Astrocyte of the cerebellum (primary cell): ENCODE measurements around the gene OR2K2.

Experiments
- DNase-seq: peaks from one replicate; pipeline ENCODE4 v3.0.0-alpha.2; 2011; ENCODE audit warnings: low read depth
- H3K4me3 ChIP-seq: 2 replicates; pipeline ENCODE4 v1.5.1; 2011; ENCODE audit warnings: mild to moderate bottlenecking, low read depth, low read length, moderate library complexity
- CTCF ChIP-seq: IDR thresholded peaks from 2 replicates; pipeline ENCODE4 v1.5.1; 2012; ENCODE audit warnings: low read length, low read depth, moderate library complexity, mild to moderate bottlenecking; ENCODE audit errors: missing control alignments
- in situ Hi-C: cut with HindIII; loops from 2 replicates; pipeline ENCODE4 v1.10.0; 2017; ENCODE audit warnings: low sequenced_read_pairs

Gene OR2K2

DNA sequence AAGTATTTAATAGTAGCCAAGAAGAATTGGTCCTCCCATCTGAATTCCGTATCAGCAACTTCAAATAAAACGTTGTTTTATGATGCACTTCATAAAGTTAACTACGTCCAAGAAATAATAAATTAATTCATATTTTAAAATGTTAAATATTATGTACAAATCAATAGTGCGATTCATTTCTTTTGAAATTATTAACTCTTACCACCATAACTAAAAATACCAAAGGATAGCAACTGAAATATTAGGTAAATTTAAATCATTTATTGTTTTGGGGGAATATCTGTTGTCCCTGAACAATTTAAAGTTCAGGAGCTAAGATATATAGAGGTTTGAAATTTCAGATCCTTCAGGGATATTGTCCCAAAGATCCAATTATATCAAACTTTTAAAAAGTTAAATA lies at the start of gene OR2K2:
Gene OR2K2 (minus strand): TSS at position 101 of the 400 bp plus-strand sequence. CDS start 1,791 bp downstream, outside the sequence.
- no peak within 1 kb of the TSS for H3K4me3 ChIP-seq
- in situ Hi-C loops = no loop called here
- TF ChIP-seq CTCF = no peak
- DNase-seq = no peak

GRCh38 chr9:111375817-111376564 lies 46.0 kb upstream of the OR2K2 start:
- in situ Hi-C loops = no loop called here
- no peak overlapping the region for H3K4me3 ChIP-seq
- no peak for DNase-seq
- TF ChIP-seq CTCF = no peak

GRCh38 chr9:111375062-111375461 lies 45.0 kb upstream of the OR2K2 start:
- in situ Hi-C loops = no loop called here
- H3K4me3 ChIP-seq = no peak overlapping the region
- no peak for TF ChIP-seq CTCF
- DNase-seq = no peak

GRCh38 chr9:111372297-111372696 lies 42.3 kb upstream of the OR2K2 start:
- no peak for DNase-seq
- H3K4me3 ChIP-seq = no peak overlapping the region
- in situ Hi-C loops = no loop called here
- no peak for TF ChIP-seq CTCF

GRCh38 chr9:111366978-111367377 lies 37.0 kb upstream of the OR2K2 start:
- no peak for DNase-seq
- TF ChIP-seq CTCF = no peak
- no peak overlapping the region for H3K4me3 ChIP-seq
- in situ Hi-C loops = no loop called here

- no peak overlapping the region for H3K4me3 ChIP-seq
- TF ChIP-seq CTCF = no peak
- in situ Hi-C loops = no loop called here
- DNase-seq = no peak
Measured at GRCh38 chr9:111362526-111362925, 32.5 kb upstream of the OR2K2 start.
